Activated T-helper 17 cell treated with anti-CD3 and anti-CD28 coated beads, Interleukin-2, amount 50 U/mL, for 72 hours (primary cell): ENCODE data around the gene MARCOL. TPM values are rescaled to one million over a fixed set of nuclear protein-coding genes. Genes with fewer than 3 reads are reported as not detected.

ENCODE experiments used
- total RNA-seq, 2 donors: library from RNA; stranded (reverse); gene quantifications; one replicate each; pipeline ENCODE4 v1.2.3, GENCODE V29; 2022

MARCOL gene
- total RNA-seq, 2 donors from 2014 or later, result not detected

Other genes starting within 250 kb of the MARCOL start
- gene SPINK5, start 174.5 kb upstream of the MARCOL start, total RNA-seq, result not detected
- gene SPINK14, start 70.0 kb upstream of the MARCOL start, total RNA-seq, result not detected
- gene SPINK6, start 35.5 kb upstream of the MARCOL start, total RNA-seq, result not detected
- not detected for gene SPINK13, start 30.3 kb downstream of the MARCOL start, total RNA-seq
- not detected for gene SPINK7, start 73.9 kb downstream of the MARCOL start, total RNA-seq
- gene SPINK9, start 97.0 kb downstream of the MARCOL start, total RNA-seq, result not detected
- 10 to 100 TPM; 44.1 to 53.0 TPM for gene FBXO38, start 145.4 kb downstream of the MARCOL start, total RNA-seq